SU-DHL-6 (cell line): ENCODE data around the gene TMEM45B.

Experiments
- EZH2phosphoT487 ChIP-seq: fragments of 200-600 bp; sonication (generic), shearing (Covaris generic); conservative IDR thresholded peaks from 2 replicates; pipeline ENCODE4 v1.6.1; 2018; ENCODE audit warnings: mild to moderate bottlenecking, antibody characterized with exemption, low read length, moderate library complexity, mixed read lengths
- TF ChIP-seq, protein P1 (sequence below): fragments of 200-600 bp; sonication (generic); IDR thresholded peaks from one replicate; pipeline ENCODE4 v1.5.1; 2017; ENCODE audit warnings: antibody characterized with exemption, mild to moderate bottlenecking, low read length, moderate library complexity; ENCODE audit not compliant: insufficient read depth, poor library complexity, severe bottlenecking

DNA sequence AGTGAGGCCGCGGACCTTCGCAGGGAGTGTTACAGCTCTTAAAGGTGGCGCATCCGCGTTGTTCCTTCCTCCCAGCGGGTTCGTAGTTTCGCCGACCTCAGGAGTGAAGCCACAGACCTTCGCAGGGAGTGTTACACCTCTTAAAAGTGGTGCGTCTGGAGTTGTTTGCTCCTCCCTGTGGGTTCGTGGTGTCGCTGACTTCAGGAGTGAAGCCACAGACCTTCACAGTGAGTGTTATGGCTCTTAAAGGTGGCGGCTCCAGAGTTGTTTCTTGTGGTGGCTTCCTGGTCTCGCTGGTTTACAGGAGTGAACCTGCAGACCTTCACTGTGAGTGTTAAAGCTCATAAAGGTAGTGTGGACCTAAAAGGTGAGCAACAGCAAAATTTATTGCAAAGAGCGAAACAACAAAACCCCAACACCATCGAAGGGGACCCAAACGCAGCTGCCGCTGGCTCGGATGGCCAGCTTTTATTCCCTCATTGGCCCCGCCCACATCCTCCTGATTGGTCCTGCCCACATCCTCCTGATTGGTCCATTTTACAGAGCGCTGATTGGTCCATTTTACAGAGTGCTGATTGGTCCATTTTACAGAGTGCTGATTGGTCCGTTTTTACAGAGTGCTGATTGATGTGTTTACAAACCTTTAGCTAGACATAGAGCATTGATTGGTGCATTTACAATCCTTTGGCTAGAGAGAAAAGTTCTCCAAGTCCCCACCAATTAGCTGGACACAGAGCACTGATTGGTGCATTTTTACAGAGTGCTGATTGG is 1.2 kb upstream of the TMEM45B start:
- TF ChIP-seq, protein P1, sequence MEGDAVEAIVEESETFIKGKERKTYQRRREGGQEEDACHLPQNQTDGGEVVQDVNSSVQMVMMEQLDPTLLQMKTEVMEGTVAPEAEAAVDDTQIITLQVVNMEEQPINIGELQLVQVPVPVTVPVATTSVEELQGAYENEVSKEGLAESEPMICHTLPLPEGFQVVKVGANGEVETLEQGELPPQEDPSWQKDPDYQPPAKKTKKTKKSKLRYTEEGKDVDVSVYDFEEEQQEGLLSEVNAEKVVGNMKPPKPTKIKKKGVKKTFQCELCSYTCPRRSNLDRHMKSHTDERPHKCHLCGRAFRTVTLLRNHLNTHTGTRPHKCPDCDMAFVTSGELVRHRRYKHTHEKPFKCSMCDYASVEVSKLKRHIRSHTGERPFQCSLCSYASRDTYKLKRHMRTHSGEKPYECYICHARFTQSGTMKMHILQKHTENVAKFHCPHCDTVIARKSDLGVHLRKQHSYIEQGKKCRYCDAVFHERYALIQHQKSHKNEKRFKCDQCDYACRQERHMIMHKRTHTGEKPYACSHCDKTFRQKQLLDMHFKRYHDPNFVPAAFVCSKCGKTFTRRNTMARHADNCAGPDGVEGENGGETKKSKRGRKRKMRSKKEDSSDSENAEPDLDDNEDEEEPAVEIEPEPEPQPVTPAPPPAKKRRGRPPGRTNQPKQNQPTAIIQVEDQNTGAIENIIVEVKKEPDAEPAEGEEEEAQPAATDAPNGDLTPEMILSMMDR: no peak
- TF ChIP-seq EZH2phosphoT487: no peak
